Sciatic nerve (tissue), 2 donors: Measurements from ENCODE around the gene MSH4. TPM values are rescaled to one million over a fixed set of nuclear protein-coding genes. Genes with fewer than 3 reads are reported as not detected.
A peak's percentile ranks its signal among the peaks of the same experiment; 100 is the strongest.
"Not testable (repeated sequence)": the region's sequence is repeated elsewhere in the genome, so short reads cannot be mapped to it uniquely, and the experiment has no call there.

Experiments
- ATAC-seq: fragments of 200-7000 bp; cut with Tn5 transposase; one replicate; pipeline ENCODE4 v1.9.1; 2020; ENCODE audit warnings: mild to moderate bottlenecking, moderate library complexity
- DNase-seq: peaks from one replicate; pipeline ENCODE4 v3.0.0-alpha.2; 2020; ENCODE audit warnings: low spot score
- intact Hi-C: fragments of 100-400 bp; cut with DNase I; formaldehyde crosslinking; loops from one replicate; pipeline ENCODE4 v1.14.2; 2022
- total RNA-seq: library from RNA; stranded (reverse); fragmentation: NEBNext Ultra II Directional; extraction: Animal tissue kit (Norgen Biotek cat#: 25700); gene quantifications from one replicate; pipeline ENCODE4 v1.2.1, GENCODE V29; 2021
- donor health status: DM: no; HTN: no; CAD: no.
- donor health status: DM: no; HTN: no; CAD: no.

The MSH4 gene
- total RNA-seq, 1 donor from 2014 or later = 1.6 TPM

- ATAC-seq (no peak), DNase-seq (no peak)
- intact Hi-C loops = no loop called here
These were observed 87.8 kb downstream of the MSH4 start for GRCh38 chr1:75884437-75884836.

DNA sequence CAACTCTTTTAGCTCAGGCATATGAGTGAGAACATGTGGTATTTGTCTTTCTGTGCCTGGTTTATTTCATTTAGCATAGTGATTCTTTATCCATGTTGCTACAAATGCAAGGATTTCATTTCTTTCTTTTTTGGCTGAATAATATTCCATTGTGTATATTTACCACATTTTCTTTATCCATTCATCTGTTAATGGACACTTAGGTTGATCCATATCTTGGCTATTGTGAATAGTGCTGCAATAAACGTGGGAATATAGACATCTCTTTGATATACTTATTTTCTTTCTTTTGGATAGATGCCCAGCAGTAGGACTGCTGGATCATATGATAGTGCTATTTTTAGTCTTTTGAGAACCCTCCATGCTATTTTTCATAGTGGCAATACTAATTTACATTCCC lies 104.7 kb downstream of the MSH4 start:
- ATAC-seq (no peak), DNase-seq (no peak)
- intact Hi-C loops = no loop called here

GRCh38 chr1:75908717-75909152 lies 112.1 kb downstream of the MSH4 start:
- DNase-seq (no peak), ATAC-seq (no peak)
- intact Hi-C loops = no loop called here

GRCh38 chr1:75916834-75917233 lies 120.2 kb downstream of the MSH4 start:
- intact Hi-C loops = no loop called here
- DNase-seq (no peak), ATAC-seq (no peak)

GRCh38 chr1:75922698-75923097 lies 126.0 kb downstream of the MSH4 start:
- no peak for DNase-seq
- intact Hi-C loops = no loop called here
- ATAC-seq = no peak

DNA sequence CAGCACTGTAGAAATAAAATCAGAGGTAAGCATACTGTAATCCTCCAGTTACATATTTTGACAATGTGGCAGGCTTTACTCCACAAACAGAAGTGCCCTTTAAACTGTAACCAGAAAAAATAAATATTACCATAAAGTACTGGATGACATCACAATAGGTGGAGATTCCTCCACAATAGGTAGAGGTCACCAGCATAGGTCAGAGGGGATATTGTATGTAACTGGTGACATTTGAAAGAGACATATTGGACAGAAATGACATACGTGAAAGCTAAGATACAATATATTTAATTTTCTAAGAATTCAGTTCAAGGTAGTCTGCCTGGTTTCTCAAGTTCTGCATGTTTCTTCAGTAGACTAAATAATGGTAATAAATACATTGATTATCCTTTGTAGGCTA lies 135.6 kb downstream of the MSH4 start, which contains the start of gene ASB17:
TSS of gene ASB17 (minus strand) at position 101 of the 400 bp plus-strand sequence. CDS start 113 bp downstream, outside the sequence.
- DNase-seq (no peak), ATAC-seq (no peak)
- intact Hi-C loops = no loop called here

GRCh38 chr1:75937034-75937433 lies 140.4 kb downstream of the MSH4 start:
- no peak for ATAC-seq
- DNase-seq = no peak
- intact Hi-C loops = no loop called here

- ATAC-seq, intact Hi-C loops, DNase-seq: not testable (repeated sequence)
These were observed 146.4 kb downstream of the MSH4 start for GRCh38 chr1:75943037-75943436.

DNA sequence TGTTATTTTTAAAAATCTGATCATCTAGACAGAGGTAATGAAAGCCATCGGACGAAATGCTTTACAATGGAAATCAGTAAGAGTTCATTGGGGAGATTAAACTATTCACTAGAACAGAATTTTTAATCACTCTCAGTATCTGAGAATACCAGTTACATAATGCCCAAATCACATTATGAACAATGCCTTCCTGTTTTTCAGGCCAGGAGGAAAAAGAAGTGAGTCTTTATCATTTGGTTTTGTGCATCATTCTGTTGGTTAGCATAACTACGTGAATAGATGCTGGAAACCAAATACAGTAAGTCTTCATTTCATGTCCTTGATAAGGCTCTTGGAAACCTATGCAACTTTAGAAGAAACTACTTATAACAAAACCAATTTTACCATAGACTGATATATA lies 153.5 kb downstream of the MSH4 start:
- DNase-seq (no peak), ATAC-seq (no peak)
- intact Hi-C loops = no loop called here

GRCh38 chr1:75952016-75952415 lies 155.3 kb downstream of the MSH4 start:
- no peak for DNase-seq
- no peak for ATAC-seq
- intact Hi-C loops = no loop called here

DNA sequence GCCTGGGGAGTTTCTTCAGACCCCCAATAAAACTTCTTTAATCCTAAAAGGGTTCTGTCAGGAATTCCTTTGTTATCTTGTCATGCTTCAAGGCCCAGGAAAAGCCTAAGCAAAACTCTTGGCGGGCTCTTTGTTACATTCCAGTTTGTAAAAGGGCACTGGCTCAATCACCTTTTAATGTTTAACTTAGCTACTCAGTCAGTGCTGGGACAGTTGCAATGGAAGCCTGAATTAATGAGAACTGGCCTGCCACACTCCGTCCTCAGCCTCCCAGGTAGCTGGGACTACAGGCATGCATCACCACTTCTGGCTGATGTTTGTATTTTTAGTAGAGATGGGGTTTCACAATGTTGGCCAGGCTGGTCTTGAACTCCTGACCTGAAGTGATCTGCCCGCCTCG lies 156.8 kb downstream of the MSH4 start:
- intact Hi-C loops = no loop called here
- DNase-seq = no peak
- ATAC-seq = no peak

DNA sequence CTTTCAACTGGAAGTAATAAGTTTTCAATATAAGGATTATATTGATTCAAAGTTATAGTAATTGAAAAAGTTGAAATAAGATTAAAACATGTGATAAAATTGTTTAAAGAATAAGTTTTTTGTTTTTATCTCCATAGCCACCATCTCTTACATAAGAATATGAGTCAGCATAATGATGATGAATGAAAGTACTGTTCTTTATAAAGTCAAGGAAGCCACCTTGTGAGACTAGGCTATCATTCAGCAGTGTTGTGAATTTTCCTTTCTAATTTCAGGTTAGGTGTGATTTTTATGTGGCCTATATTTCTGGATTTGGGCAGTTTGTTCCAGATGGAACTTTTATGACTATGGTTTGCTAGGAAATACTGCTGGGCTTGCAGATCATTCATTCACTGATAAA lies 157.9 kb downstream of the MSH4 start:
- DNase-seq (no peak), ATAC-seq (peak; percentile 74)
- intact Hi-C loops = no loop called here

Other genes starting within 250 kb of the MSH4 start
- gene SLC44A5, start 185.8 kb upstream of the MSH4 start, total RNA-seq = 0.31 TPM
- 45.7 TPM for gene ACADM, start 72.2 kb upstream of the MSH4 start, total RNA-seq
- 57.2 TPM for gene RABGGTB, start 10.6 kb upstream of the MSH4 start, total RNA-seq
- not detected for gene ASB17, start 135.5 kb downstream of the MSH4 start, total RNA-seq